Measurements from ENCODE around the gene UTP25.
A peak's percentile ranks its signal among the peaks of the same experiment; 100 is the strongest.

The UTP25 gene

GRCh38 chr1:209805875-209806760 lies 21.7 kb upstream of the UTP25 start, which contains the start of gene IRF6:
Gene IRF6, minus strand, starts transcription at chr1:209806142. Its CDS starts 4,729 bp downstream, at chr1:209801413.
- DNase-seq (ENCODE audit: low read depth): peak; percentile 36

DNA sequence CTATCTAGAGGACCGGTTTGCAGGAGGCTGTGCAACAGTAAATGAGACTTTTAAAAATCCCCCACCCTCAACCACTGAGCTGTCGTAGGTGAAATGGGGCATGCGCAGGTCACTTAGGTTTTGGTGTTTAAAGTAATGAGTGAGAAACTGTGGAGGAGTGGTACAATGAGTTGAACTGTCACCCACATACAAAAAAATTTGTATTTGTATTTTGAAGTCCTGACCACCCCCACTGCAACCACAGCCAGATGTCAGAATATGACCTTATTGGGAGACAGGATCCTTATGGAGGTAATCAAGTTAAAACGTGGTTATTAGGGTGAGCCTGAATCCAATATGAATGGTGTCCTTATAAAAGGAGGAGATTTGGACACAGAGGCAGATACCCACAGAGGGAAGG lies 20.3 kb upstream of the UTP25 start:
- no peak for DNase-seq (ENCODE audit: low read depth)

DNA sequence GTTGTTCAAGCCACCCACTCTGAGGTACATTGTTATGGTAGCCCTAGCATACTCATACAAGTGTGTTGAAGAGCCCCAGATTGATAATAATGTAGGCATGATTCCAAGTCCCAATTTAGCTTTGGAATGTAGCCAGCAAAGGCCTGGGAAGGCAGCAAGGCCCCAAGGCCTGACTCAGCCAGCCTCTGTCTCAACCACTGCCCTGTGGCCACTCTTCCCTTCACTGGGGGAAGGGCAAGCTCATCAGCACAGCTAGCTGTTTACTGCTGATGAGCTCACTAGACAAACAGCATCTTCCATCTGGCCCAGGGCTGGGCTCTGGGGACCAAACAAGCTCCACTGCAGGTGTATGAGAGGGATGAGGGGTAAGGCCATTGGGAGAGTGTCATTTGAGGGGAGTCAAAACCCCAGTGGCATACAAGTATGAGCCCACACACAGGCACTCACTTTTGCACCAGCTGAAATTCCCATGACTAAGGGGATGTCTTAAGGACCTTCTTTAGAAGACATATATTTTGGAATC lies 19.7 kb upstream of the UTP25 start:
- DNase-seq (ENCODE audit: low read depth): peak; percentile 67

DNA sequence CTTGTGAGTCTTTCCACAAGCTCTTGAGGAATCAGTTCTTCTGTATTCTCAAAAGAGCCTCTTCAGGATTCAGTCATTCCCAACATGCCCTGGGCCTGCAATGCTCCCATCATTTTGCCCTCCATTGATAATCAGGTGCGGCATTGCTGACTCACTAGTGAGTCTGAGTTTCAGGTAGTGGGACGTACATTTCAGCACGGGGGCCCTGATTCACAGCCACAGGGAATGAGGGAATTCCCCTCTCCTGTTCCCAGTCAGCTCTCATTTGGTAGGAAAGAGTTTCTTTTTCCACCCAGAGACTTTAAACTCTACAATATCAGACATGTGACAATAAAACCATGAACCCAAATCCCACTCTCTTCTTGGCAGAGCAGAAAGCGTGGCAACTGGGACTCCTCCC lies 18.2 kb upstream of the UTP25 start:
- DNase-seq (ENCODE audit: low read depth): no peak

DNA sequence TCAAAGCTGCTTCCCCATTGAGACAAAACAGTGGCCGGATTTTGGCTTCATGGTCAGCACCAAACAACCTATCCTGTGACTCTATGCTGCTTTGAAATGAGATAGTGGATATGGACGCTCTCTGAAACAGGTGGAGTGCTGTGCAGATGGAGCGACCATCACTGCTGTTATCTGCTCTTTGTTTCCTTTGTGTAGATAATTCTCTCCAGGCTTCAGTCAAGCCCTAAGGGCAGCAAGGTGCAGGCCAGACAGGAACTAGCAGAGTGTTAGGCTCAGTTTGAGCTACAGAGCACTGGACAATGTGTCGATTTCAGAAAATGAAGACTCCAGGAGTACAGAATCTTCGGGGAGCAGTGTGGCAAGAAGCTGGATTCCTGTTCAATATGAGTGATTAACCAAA lies 17.0 kb upstream of the UTP25 start:
- DNase-seq (ENCODE audit: low read depth): no peak

GRCh38 chr1:209813902-209814301 lies 13.9 kb upstream of the UTP25 start:
- no peak for DNase-seq (ENCODE audit: low read depth)

DNA sequence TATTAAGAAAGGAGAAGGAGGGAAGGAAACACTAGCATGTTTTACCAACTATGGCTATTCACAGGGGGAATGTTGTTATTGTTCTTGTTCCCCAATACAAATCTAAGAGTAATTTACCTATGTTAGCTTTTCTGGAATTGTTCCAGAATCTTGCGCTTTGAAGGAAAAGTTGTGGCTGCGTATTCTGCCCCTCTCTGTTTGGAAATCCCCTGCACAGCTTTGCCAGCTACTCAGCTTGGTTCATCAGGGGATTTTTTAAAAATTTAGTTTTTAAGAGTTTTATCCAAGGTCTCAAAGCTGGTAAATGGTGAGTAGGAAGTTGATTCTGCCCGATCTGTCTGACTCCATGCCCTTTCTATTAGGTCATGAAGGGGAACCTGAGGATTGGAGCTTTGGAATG lies 12.3 kb upstream of the UTP25 start:
- DNase-seq (ENCODE audit: low read depth): no peak

GRCh38 chr1:209815931-209816341 lies 11.8 kb upstream of the UTP25 start:
- DNase-seq (ENCODE audit: low read depth): no peak

- DNase-seq (ENCODE audit: low read depth): no peak
Observed at GRCh38 chr1:209816923-209817322, 10.8 kb upstream of the UTP25 start.

GRCh38 chr1:209817691-209818090 lies 10.1 kb upstream of the UTP25 start:
- DNase-seq (ENCODE audit: low read depth): no peak

DNA sequence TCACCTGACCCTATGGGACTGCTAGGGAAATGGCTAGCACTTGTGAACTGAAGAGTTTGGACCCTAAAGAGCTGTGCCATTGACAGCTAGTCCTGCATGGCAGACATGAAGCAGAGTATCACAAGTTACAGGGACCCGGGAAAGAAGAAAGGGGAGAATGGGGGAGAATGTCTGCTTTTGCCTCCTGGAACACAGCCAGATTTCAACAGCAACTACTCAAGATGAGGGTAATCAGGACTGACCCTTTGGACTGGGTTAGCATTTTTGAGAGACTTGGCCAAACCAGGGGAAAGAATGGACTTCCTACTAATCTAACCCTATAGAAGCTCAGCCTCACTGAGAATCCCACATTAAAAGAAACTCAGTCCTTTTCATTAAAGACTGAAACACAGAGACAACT lies 8.7 kb upstream of the UTP25 start:
- DNase-seq (ENCODE audit: low read depth): no peak

DNA sequence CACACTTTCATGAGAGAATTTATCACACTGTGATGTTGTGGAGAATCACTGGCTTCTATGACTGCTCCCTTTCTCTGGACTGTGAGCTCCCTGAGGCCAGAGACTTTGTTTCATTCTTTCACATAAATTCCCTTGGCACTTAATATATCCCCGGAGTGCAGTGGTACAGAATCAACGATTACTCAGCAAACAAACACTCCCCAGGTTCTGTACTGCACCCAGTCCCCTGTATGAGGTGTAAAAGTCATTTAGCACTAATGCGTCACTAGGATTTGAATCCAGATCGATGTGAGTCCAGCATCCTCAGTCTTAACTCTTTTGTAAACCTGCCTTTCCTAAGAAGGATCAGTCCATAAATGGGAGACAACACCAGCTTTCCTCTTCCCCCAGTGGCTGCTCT lies 6.8 kb upstream of the UTP25 start:
- no peak for DNase-seq (ENCODE audit: low read depth)

DNA sequence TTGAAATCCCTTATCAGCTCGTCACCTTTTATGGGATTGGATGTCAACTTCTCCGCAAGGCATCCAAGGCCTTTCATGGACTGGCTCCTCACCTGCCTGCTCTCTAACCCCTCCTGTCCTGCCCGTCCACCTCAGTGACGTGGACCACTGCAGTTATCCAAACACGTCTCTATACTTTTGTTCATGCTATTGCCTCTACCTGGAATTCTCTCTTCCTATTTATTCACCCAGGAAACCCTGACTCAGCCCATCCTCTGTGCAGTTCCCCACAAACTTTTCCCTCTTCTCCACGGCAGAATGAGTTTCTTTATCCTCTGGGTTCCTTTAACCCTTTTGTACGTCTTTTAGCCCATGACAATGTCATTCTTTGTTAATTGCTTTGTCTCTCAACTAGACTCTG lies 5.1 kb upstream of the UTP25 start:
- no peak for DNase-seq (ENCODE audit: low read depth)

DNA sequence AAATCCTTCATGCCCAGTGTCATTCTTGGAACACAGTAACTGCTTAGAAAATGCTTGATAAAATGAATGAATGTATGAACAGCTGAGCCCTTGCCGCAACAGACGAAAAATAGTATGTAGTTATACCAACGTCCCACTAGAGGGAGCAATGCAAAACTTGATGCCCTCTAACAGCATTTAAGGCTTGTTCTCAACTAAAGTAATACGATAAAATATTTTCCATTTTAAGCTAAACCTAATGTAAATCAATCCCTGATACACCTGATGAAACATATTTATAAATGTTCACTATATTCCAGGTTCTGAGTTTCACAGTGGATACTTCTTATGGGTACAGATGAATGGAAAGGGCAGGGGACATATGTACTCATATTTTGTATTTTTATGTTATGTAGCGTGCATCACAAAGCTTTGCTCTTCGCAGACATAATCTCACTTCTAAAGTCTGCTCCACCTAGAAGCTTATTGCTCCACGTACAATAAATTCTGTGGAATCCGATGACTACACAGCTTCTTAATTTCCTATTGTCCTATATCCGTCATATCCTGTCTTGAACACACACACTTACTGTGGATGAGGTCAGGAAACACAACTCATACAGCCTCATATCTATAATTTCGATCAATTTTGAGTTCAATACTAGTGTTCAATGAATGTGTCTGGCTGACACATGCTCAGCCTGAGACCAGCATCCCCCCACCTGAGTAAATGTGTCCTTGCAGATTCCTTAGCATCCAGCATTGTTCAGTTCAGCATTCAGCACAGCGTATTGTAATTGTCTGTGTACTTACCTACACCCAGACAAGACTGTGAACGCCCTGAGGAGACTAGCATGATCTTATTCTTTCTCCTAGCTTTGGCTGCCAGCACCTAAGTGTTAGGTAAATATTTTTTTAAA lies 4.4 kb upstream of the UTP25 start:
- DNase-seq (ENCODE audit: low read depth): peak; percentile 57

- DNase-seq (ENCODE audit: low read depth): no peak
Observed at GRCh38 chr1:209825591-209826434, 2.0 kb upstream of the UTP25 start.

DNA sequence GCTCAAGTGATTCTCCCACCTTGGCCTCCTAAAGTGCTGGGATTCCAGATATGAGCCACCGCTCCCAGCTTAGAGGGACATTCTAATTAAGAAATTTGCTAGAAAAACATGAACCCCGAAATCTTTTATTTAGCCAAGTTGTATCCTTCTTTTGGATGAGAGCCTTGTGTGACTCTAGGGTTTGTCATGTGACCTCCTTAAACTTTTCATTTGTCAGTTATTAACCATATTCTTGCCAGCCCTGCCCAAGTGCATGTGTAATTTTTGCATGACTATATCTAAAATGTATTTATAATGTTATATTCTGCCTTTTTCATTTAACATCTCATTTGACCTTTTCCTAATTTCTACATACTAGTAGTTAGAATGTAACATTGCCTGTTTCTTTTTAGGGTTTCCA lies 1.9 kb downstream of the UTP25 start:
- DNase-seq (ENCODE audit: low read depth): no peak

DNA sequence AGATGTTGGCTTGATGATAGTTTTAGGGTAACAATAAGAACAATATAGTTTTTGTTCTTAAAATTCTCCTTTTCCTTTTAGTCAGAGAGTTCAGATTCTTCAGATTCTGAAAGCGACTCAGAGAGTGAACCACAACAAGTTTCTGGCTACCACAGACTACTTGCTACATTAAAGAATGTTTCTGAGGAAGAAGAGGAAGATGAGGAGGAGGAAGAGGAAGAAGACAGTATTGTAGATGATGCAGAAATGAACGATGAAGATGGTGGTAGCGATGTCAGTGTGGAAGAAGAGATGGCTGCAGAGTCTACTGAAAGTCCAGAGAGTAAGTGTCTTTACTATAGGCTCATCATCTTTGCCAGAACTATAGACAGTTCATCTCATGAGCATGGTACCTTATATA lies 3.0 kb downstream of the UTP25 start:
- DNase-seq (ENCODE audit: low read depth): no peak

GRCh38 chr1:209831615-209832014 lies 3.8 kb downstream of the UTP25 start:
- DNase-seq (ENCODE audit: low read depth): peak; percentile 59

- DNase-seq (ENCODE audit: low read depth): peak; percentile 77
Observed at GRCh38 chr1:209835782-209836298, 8.1 kb downstream of the UTP25 start.

GRCh38 chr1:209837671-209838070 lies 9.9 kb downstream of the UTP25 start:
- no peak for DNase-seq (ENCODE audit: low read depth)

GRCh38 chr1:209838537-209838936 lies 10.8 kb downstream of the UTP25 start:
- no peak for DNase-seq (ENCODE audit: low read depth)

All from fibroblast of gingiva (primary cell).